PC-9 (cell line): Measurements from ENCODE around the gene PAK2. TPM values are rescaled to one million over a fixed set of nuclear protein-coding genes. Genes with fewer than 3 reads are reported as not detected.

Experiments
- BruUV-seq: library from RNA; stranded (reverse); fragments of 400-500 nt; replicated peaks from 2 replicates; lab custom pipeline; 2021; lab: Mats Ljungman, UMichigan
- CTCF ChIA-PET: fragments of 300-600 bp; sonication (Branson Sonifier 250); formaldehyde crosslinking; loops from one replicate; lab custom pipeline; 2022; ENCODE audit warnings: antibody characterized with exemption; lab: Charles Lee
- POLR2A ChIA-PET: fragments of 300-600 bp; sonication (Branson Sonifier 250); formaldehyde crosslinking; loops from one replicate; lab custom pipeline; 2022; ENCODE audit warnings: antibody characterized with exemption; ENCODE audit not compliant: unreplicated experiment; lab: Charles Lee
- DNase-seq, 2 experiments: peaks; one replicate each; pipeline versions ENCODE4 v3.0.0 to v3.0.0-alpha.2; 2015 to 2022; ENCODE audit warnings: mixed read lengths in 1 of 2
- H2AFZ ChIP-seq: fragments of 200-600 bp; sonication (generic); 2 replicates; pipeline ENCODE4 v1.8.1; 2017; ENCODE audit warnings: antibody characterized with exemption
- H3F3A ChIP-seq: fragments of 200-600 bp; sonication (generic); 2 replicates; pipeline ENCODE4 v1.8.1; 2017; ENCODE audit warnings: antibody characterized with exemption, mild to moderate bottlenecking, low read depth; ENCODE audit not compliant: insufficient read depth
- H3K27ac ChIP-seq: fragments of 200-600 bp; sonication (generic); 2 replicates; pipeline ENCODE4 v1.6.1; 2016; ENCODE audit warnings: mixed run types
- H3K27me3 ChIP-seq: fragments of 200-600 bp; sonication (generic); 2 replicates; pipeline ENCODE4 v1.6.1; 2016; ENCODE audit warnings: low read depth, mixed run types; ENCODE audit not compliant: insufficient read depth
- H3K36me3 ChIP-seq: fragments of 200-600 bp; sonication (generic); 2 replicates; pipeline ENCODE4 v1.6.1; 2016; ENCODE audit warnings: low read depth, mixed run types
- H3K4me1 ChIP-seq: fragments of 200-600 bp; sonication (generic); replicated peaks from 2 replicates; pipeline ENCODE4 v1.6.1; 2016; ENCODE audit warnings: mixed run types; ENCODE audit not compliant: insufficient read depth
- H3K4me2 ChIP-seq: fragments of 200-600 bp; sonication (generic); 2 replicates; pipeline ENCODE4 v1.6.1; 2017; ENCODE audit warnings: mixed run types
- H3K4me3 ChIP-seq: fragments of 200-600 bp; sonication (generic); 2 replicates; pipeline ENCODE4 v1.6.1; 2016; ENCODE audit warnings: mixed run types
- H3K79me2 ChIP-seq: fragments of 200-600 bp; sonication (generic); 2 replicates; pipeline ENCODE4 v1.6.1; 2017; ENCODE audit warnings: low read depth, mixed run types
- H3K9me2 ChIP-seq: fragments of 200-600 bp; sonication (generic); 2 replicates; pipeline ENCODE4 v1.8.1; 2017; ENCODE audit warnings: mild to moderate bottlenecking; ENCODE audit not compliant: insufficient read depth
- H3K9me3 ChIP-seq: fragments of 200-600 bp; sonication (generic); 2 replicates; pipeline ENCODE4 v1.8.1; 2016; ENCODE audit warnings: low read depth; ENCODE audit not compliant: insufficient read depth
- H4K20me1 ChIP-seq: fragments of 200-600 bp; sonication (generic); 2 replicates; pipeline ENCODE4 v1.8.1; 2017; ENCODE audit not compliant: insufficient read depth
- CTCF ChIP-seq: fragments of 200-600 bp; sonication (generic); conservative IDR thresholded peaks from 2 replicates; pipeline ENCODE4 v1.6.1; 2017; ENCODE audit warnings: mixed run types, antibody characterized with exemption, mild to moderate bottlenecking, moderate library complexity
- EZH2 ChIP-seq: fragments of 200-600 bp; sonication (generic); IDR thresholded peaks from 2 replicates; pipeline ENCODE4 v1.8.0; 2017; ENCODE audit warnings: antibody characterized with exemption, low read depth
- intact Hi-C: fragments of 100-400 bp; cut with micrococcal nuclease; formaldehyde crosslinking; loops from one replicate; pipeline ENCODE4 v1.10.0; 2022; ENCODE audit not compliant: unreplicated experiment
- total RNA-seq: library from RNA; stranded (reverse); gene quantifications from 2 replicates; pipeline ENCODE4 v1.2.3, GENCODE V29; 2021

PAK2 gene
- total RNA-seq, 1 experiment from 2014 or later: 78.6 TPM

- H4K20me1 ChIP-seq: no peaks in the 10 kb centered on the region
- ChIA-PET POLR2A (no interaction called here), CTCF (interaction anchor here (0.5 kb wide), 1 partner anchor 9 kb away, joined by 4 read pairs; no protein-coding TSS in a partner anchor)
- no peak for DNase-seq
- peaks cover 11% of the 10 kb centered on the region for H3F3A ChIP-seq
- H3K9me3 ChIP-seq: no peaks in the 10 kb centered on the region
- intact Hi-C loops: no loop called here
- no peaks in the 10 kb centered on the region for H3K27me3 ChIP-seq
- H3K4me2 ChIP-seq: no peak overlapping the region
- H3K79me2 ChIP-seq: peaks cover 14% of the 10 kb centered on the region; the same call in 1 of the 2 replicates
- no peaks in the 10 kb centered on the region for H3K9me2 ChIP-seq
- TF ChIP-seq CTCF (no peak), EZH2 (no peak)
- no peak overlapping the region for H3K27ac ChIP-seq
- H3K4me3 ChIP-seq: no peak overlapping the region
- peaks cover 50% of the 10 kb centered on the region for H3K36me3 ChIP-seq
- H2AFZ ChIP-seq: no peak overlapping the region
- H3K4me1 ChIP-seq: no peaks in the 10 kb centered on the region
- no TSS peak for BruUV-seq
These were observed 64.3 kb downstream of the PAK2 start for GRCh38 chr3:196803891-196804468.

- intact Hi-C loops: no loop called here
- Histone ChIP-seq H3K4me1 (no peaks in the 10 kb centered on the region), H2AFZ (no peak overlapping the region), H3K36me3 (peaks cover 44% of the 10 kb centered on the region), H3F3A (peaks cover 15% of the 10 kb centered on the region), H3K9me2 (no peaks in the 10 kb centered on the region), H3K4me3 (no peak overlapping the region), H3K4me2 (no peak overlapping the region), H4K20me1 (no peaks in the 10 kb centered on the region), H3K9me3 (no peaks in the 10 kb centered on the region), H3K27me3 (no peaks in the 10 kb centered on the region), H3K79me2 (peaks cover 7% of the 10 kb centered on the region; the same call in 1 of the 2 replicates), H3K27ac (no peak overlapping the region)
- ChIA-PET CTCF (interaction anchor here (0.5 kb wide), 1 partner anchor 9 kb away, joined by 4 read pairs; no protein-coding TSS in a partner anchor), POLR2A (no interaction called here)
- TF ChIP-seq CTCF (no peak), EZH2 (no peak)
- no peak for DNase-seq
- no TSS peak for BruUV-seq
These were observed 65.1 kb downstream of the PAK2 start for GRCh38 chr3:196804773-196805172.

- no peaks in the 10 kb centered on the region for H3K79me2 ChIP-seq
- H3F3A ChIP-seq: peaks cover 18% of the 10 kb centered on the region
- no peak overlapping the region for H3K4me3 ChIP-seq
- TF ChIP-seq CTCF (no peak), EZH2 (no peak)
- no peak overlapping the region for H2AFZ ChIP-seq
- ChIA-PET CTCF (no interaction called here), POLR2A (no interaction called here)
- peaks cover 28% of the 10 kb centered on the region for H3K36me3 ChIP-seq
- no peak overlapping the region for H3K27ac ChIP-seq
- H3K4me1 ChIP-seq: 0 out of 2 replicates have a peak, but pooled peaks cover 6% of the 10 kb centered on the region
- H4K20me1 ChIP-seq: no peaks in the 10 kb centered on the region
- H3K9me3 ChIP-seq: no peaks in the 10 kb centered on the region
- intact Hi-C loops: no loop called here
- DNase-seq: no peak
- no TSS peak for BruUV-seq
- no peaks in the 10 kb centered on the region for H3K27me3 ChIP-seq
- no peak overlapping the region for H3K4me2 ChIP-seq
- no peaks in the 10 kb centered on the region for H3K9me2 ChIP-seq
These were observed 71.4 kb downstream of the PAK2 start for GRCh38 chr3:196810963-196811581.
